Esophagus squamous epithelium (tissue), 5 donors: ENCODE data around the gene CDHR3. TPM values are rescaled to one million over a fixed set of nuclear protein-coding genes. Genes with fewer than 3 reads are reported as not detected.

Source experiments
- DNase-seq: peaks from one replicate; lab custom pipeline; 2025; lab: John Stamatoyannopoulos, UW
- H3K27ac ChIP-seq, 4 donors: fragments of 200-600 bp; sonication (generic); one replicate each; pipeline ENCODE4 v1.5.1; 2016 to 2019; ENCODE audit warnings: mild to moderate bottlenecking in 1 of 4
- H3K27me3 ChIP-seq, 4 donors: fragments of 200-600 bp; sonication (generic); 1 replicate in 3 of 4; 2 replicates in 1 of 4; pipeline versions ENCODE4 v1.5.1 to v1.6.0; 2017 to 2021; ENCODE audit warnings: antibody characterized with exemption in 1 of 4
- H3K36me3 ChIP-seq, 3 donors: fragments of 200-600 bp; sonication (generic); one replicate each; pipeline ENCODE4 v1.5.1; 2016 to 2019
- H3K4me1 ChIP-seq, 3 donors: fragments of 200-600 bp; sonication (generic); one replicate each; pipeline ENCODE4 v1.5.1; 2017 to 2019
- H3K4me3 ChIP-seq, 4 donors: fragments of 200-600 bp; sonication (generic); 1 replicate in 3 of 4; 2 replicates in 1 of 4; pipeline ENCODE4 v1.5.1; 2016 to 2019; ENCODE audit warnings: mild to moderate bottlenecking in 2 of 4, moderate library complexity in 1 of 4
- H3K9me3 ChIP-seq, 3 donors: fragments of 200-600 bp; sonication (generic); one replicate each; pipeline ENCODE4 v1.5.1; 2016 to 2019
- CTCF ChIP-seq, 6 experiments: fragments of 450-650 bp in 4 of 6; fragments of 200-600 bp in 2 of 6; sonication (generic) in 2 of 6; IDR thresholded peaks; one replicate each; pipeline ENCODE4 v1.5.1; 2016 to 2019; ENCODE audit warnings: antibody characterized with exemption in 6 of 6, mild to moderate bottlenecking in 4 of 6, moderate library complexity in 4 of 6
- POLR2A ChIP-seq, 4 donors: fragments of 450-650 bp; IDR thresholded peaks; one replicate each; pipeline ENCODE4 v1.6.1; 2017; ENCODE audit warnings: antibody characterized with exemption in 4 of 4, mild to moderate bottlenecking in 4 of 4, moderate library complexity in 3 of 4
- WGBS, 2 donors: methylation state at CpG; one replicate each; pipeline ENCODE4 v1.1.5; 2018; 5-methylcytosine and 5-hydroxymethylcytosine counted together
- intact Hi-C: fragments of 100-400 bp; cut with DNase I; formaldehyde crosslinking; loops from one replicate; pipeline ENCODE4 v1.15.0; 2022
- total RNA-seq, 4 donors: library from RNA; depleted of rRNA; stranded (reverse); fragments of >200 nt; gene quantifications; one replicate each; pipeline ENCODE4 v1.1.0, GENCODE V29; 2016
- donor health status: DM: yes; HTN: yes; CAD: no.

Gene CDHR3
- total RNA-seq, 4 donors from 2014 or later = 0.32 to 2.5 (median 1.9) TPM

GRCh38 chr7:105943486-105943885 lies 19.6 kb upstream of the CDHR3 start:
- H3K27ac ChIP-seq = no peak overlapping the region
- H3K4me1 ChIP-seq = no peaks in the 10 kb centered on the region
- H3K36me3 ChIP-seq = no peaks in the 10 kb centered on the region
- WGBS, 2 donors = 48 to 71% methylated on average over 2 of the region's 2 CpGs
- H3K9me3 ChIP-seq = no peaks in the 10 kb centered on the region
- no peaks in the 10 kb centered on the region for H3K27me3 ChIP-seq
- TF ChIP-seq CTCF (IDR thresholded peaks at IDR 0.05) (no peak), POLR2A (IDR thresholded peaks at IDR 0.05) (no peak)
- no peak overlapping the region for H3K4me3 ChIP-seq
- DNase-seq = no peak
- intact Hi-C loops = no loop called here

GRCh38 chr7:105945848-105946247 lies 17.2 kb upstream of the CDHR3 start:
- no peak for TF ChIP-seq CTCF (IDR thresholded peaks at IDR 0.05)
- no peak for TF ChIP-seq POLR2A (IDR thresholded peaks at IDR 0.05)
- no peak overlapping the region for H3K27ac ChIP-seq
- 86 to 91% methylated on average over 9 of the region's 9 CpGs for WGBS, 2 donors
- intact Hi-C loops = no loop called here
- no peaks in the 10 kb centered on the region for H3K27me3 ChIP-seq
- H3K36me3 ChIP-seq = no peaks in the 10 kb centered on the region
- H3K4me3 ChIP-seq = no peak overlapping the region
- no peak for DNase-seq
- no peaks in the 10 kb centered on the region for H3K4me1 ChIP-seq
- H3K9me3 ChIP-seq = no peaks in the 10 kb centered on the region

GRCh38 chr7:105951597-105951996 lies 11.5 kb upstream of the CDHR3 start:
- 89 to 92% methylated on average over 2 of the region's 2 CpGs for WGBS, 2 donors
- DNase-seq = no peak

GRCh38 chr7:105952917-105953595 lies 10.0 kb upstream of the CDHR3 start:
- intact Hi-C loops = no loop called here
- WGBS, 2 donors = 66 to 73% methylated on average over 13 to 15 of the region's 15 CpGs

More at GRCh38 chr7:105951597-105951996, 11.5 kb upstream of the CDHR3 start:
- Histone ChIP-seq H3K4me3 (no peak overlapping the region), H3K36me3 (no peaks in the 10 kb centered on the region), H3K9me3 (peaks cover 0 to 14% (median 0%) of the 10 kb centered on the region in 3 donors), H3K27ac (no peak overlapping the region), H3K27me3 (no peaks in the 10 kb centered on the region), H3K4me1 (no peaks in the 10 kb centered on the region)
- TF ChIP-seq CTCF (IDR thresholded peaks at IDR 0.05) (no peak), POLR2A (IDR thresholded peaks at IDR 0.05) (no peak)
- intact Hi-C loops = no loop called here

More at GRCh38 chr7:105952917-105953595, 10.0 kb upstream of the CDHR3 start:
- Histone ChIP-seq H3K4me1 (no peaks in the 10 kb centered on the region), H3K4me3 (no peak overlapping the region), H3K36me3 (no peaks in the 10 kb centered on the region), H3K27me3 (no peaks in the 10 kb centered on the region), H3K9me3 (peaks cover 0 to 14% (median 0%) of the 10 kb centered on the region in 3 donors), H3K27ac (no peak overlapping the region)
- no peak for DNase-seq
- no peak for TF ChIP-seq CTCF (IDR thresholded peaks at IDR 0.05)
